ENCODE data around the gene HOXC9.

- TF ChIP-seq, protein P1, sequence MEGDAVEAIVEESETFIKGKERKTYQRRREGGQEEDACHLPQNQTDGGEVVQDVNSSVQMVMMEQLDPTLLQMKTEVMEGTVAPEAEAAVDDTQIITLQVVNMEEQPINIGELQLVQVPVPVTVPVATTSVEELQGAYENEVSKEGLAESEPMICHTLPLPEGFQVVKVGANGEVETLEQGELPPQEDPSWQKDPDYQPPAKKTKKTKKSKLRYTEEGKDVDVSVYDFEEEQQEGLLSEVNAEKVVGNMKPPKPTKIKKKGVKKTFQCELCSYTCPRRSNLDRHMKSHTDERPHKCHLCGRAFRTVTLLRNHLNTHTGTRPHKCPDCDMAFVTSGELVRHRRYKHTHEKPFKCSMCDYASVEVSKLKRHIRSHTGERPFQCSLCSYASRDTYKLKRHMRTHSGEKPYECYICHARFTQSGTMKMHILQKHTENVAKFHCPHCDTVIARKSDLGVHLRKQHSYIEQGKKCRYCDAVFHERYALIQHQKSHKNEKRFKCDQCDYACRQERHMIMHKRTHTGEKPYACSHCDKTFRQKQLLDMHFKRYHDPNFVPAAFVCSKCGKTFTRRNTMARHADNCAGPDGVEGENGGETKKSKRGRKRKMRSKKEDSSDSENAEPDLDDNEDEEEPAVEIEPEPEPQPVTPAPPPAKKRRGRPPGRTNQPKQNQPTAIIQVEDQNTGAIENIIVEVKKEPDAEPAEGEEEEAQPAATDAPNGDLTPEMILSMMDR (IDR thresholded peaks at IDR 0.05; ENCODE audit: insufficient read depth, low read length, poor library complexity, severe bottlenecking) = no peak
- TF ChIP-seq EZH2phosphoT487 (conservative IDR thresholded peaks at IDR 0.05; ENCODE audit: low read length) = no peak
Measured at GRCh38 chr12:53952335-53952694, 47.6 kb upstream of the HOXC9 start.
